ENCODE measurements around the gene PODXL. TPM values are rescaled to one million over a fixed set of nuclear protein-coding genes. Genes with fewer than 3 reads are reported as not detected.

PODXL gene
- total RNA-seq, 1 donor: 1.4 TPM

GRCh38 chr7:131544449-131545301 lies 11.8 kb downstream of the PODXL start:
- H3K27me3 ChIP-seq (ENCODE audit: insufficient read depth, low read length): no peaks in the 10 kb centered on the region
- no peak overlapping the region for H3K4me2 ChIP-seq (ENCODE audit: insufficient read depth, low read length)
- peak; percentile 81 for DNase-seq (ENCODE audit: insufficient read length, low spot score, missing footprints)
- peak overlapping the region; percentile 40 for H2AFZ ChIP-seq (ENCODE audit: low read length)
- H3K4me3 ChIP-seq (ENCODE audit: insufficient read depth, low read length): no peak overlapping the region
- H4K20me1 ChIP-seq (ENCODE audit: insufficient read depth, low read length): no peaks in the 10 kb centered on the region
- peak; percentile 49 for TF ChIP-seq CTCF (IDR thresholded peaks at IDR 0.05; ENCODE audit: extremely low read depth, low read depth, low read length)
- peak overlapping the region; percentile 35 for H3K27ac ChIP-seq (ENCODE audit: low read depth, low read length)
- peaks cover 62% of the 10 kb centered on the region for H3K79me2 ChIP-seq (ENCODE audit: insufficient read depth, low read length)
- H3K9me3 ChIP-seq (ENCODE audit: low read depth, low read length): no peaks in the 10 kb centered on the region
- no peaks in the 10 kb centered on the region for H3K36me3 ChIP-seq (ENCODE audit: insufficient read depth, low read length)
- peaks cover 5% of the 10 kb centered on the region for H3K4me1 ChIP-seq (ENCODE audit: insufficient read depth, low read length)

GRCh38 chr7:131544021-131544420 lies 12.4 kb downstream of the PODXL start:
- Histone ChIP-seq H3K4me2 (ENCODE audit: insufficient read depth, low read length) (no peak overlapping the region), H3K9me3 (ENCODE audit: low read depth, low read length) (no peaks in the 10 kb centered on the region), H3K27ac (ENCODE audit: low read depth, low read length) (no peak overlapping the region), H3K79me2 (ENCODE audit: insufficient read depth, low read length) (peaks cover 60% of the 10 kb centered on the region), H4K20me1 (ENCODE audit: insufficient read depth, low read length) (no peaks in the 10 kb centered on the region), H3K27me3 (ENCODE audit: insufficient read depth, low read length) (no peaks in the 10 kb centered on the region), H2AFZ (ENCODE audit: low read length) (no peak overlapping the region), H3K36me3 (ENCODE audit: insufficient read depth, low read length) (no peaks in the 10 kb centered on the region), H3K4me3 (ENCODE audit: insufficient read depth, low read length) (no peak overlapping the region), H3K4me1 (ENCODE audit: insufficient read depth, low read length) (peaks cover 6% of the 10 kb centered on the region)
- no peak for TF ChIP-seq CTCF (IDR thresholded peaks at IDR 0.05; ENCODE audit: extremely low read depth, low read depth, low read length)
- peak; percentile 84 for DNase-seq (ENCODE audit: insufficient read length, low spot score, missing footprints)

- H3K9me3 ChIP-seq (ENCODE audit: low read depth, low read length): no peaks in the 10 kb centered on the region
- peak; percentile 11 for DNase-seq (ENCODE audit: insufficient read length, low spot score, missing footprints)
- H3K4me3 ChIP-seq (ENCODE audit: insufficient read depth, low read length): no peak overlapping the region
- no peak overlapping the region for H3K4me2 ChIP-seq (ENCODE audit: insufficient read depth, low read length)
- H3K79me2 ChIP-seq (ENCODE audit: insufficient read depth, low read length): peaks cover 60% of the 10 kb centered on the region
- H3K4me1 ChIP-seq (ENCODE audit: insufficient read depth, low read length): peaks cover 13% of the 10 kb centered on the region
- H3K27me3 ChIP-seq (ENCODE audit: insufficient read depth, low read length): no peaks in the 10 kb centered on the region
- H3K27ac ChIP-seq (ENCODE audit: low read depth, low read length): no peak overlapping the region
- H2AFZ ChIP-seq (ENCODE audit: low read length): no peak overlapping the region
- H3K36me3 ChIP-seq (ENCODE audit: insufficient read depth, low read length): no peaks in the 10 kb centered on the region
- no peak for TF ChIP-seq CTCF (IDR thresholded peaks at IDR 0.05; ENCODE audit: extremely low read depth, low read depth, low read length)
- no peaks in the 10 kb centered on the region for H4K20me1 ChIP-seq (ENCODE audit: insufficient read depth, low read length)
Observed at GRCh38 chr7:131543298-131543697, 13.1 kb downstream of the PODXL start.

GRCh38 chr7:131540491-131541162 lies 15.8 kb downstream of the PODXL start:
- no peaks in the 10 kb centered on the region for H3K27me3 ChIP-seq (ENCODE audit: insufficient read depth, low read length)
- H3K4me1 ChIP-seq (ENCODE audit: insufficient read depth, low read length): peaks cover 10% of the 10 kb centered on the region
- no peaks in the 10 kb centered on the region for H3K36me3 ChIP-seq (ENCODE audit: insufficient read depth, low read length)
- no peaks in the 10 kb centered on the region for H3K9me3 ChIP-seq (ENCODE audit: low read depth, low read length)
- H3K4me3 ChIP-seq (ENCODE audit: insufficient read depth, low read length): no peak overlapping the region
- no peak overlapping the region for H3K4me2 ChIP-seq (ENCODE audit: insufficient read depth, low read length)
- no peak overlapping the region for H3K27ac ChIP-seq (ENCODE audit: low read depth, low read length)
- H2AFZ ChIP-seq (ENCODE audit: low read length): peak overlapping the region; percentile 74
- DNase-seq (ENCODE audit: insufficient read length, low spot score, missing footprints): peak; percentile 69
- H3K79me2 ChIP-seq (ENCODE audit: insufficient read depth, low read length): peaks cover 60% of the 10 kb centered on the region
- TF ChIP-seq CTCF (IDR thresholded peaks at IDR 0.05; ENCODE audit: extremely low read depth, low read depth, low read length): peak; percentile 29
- no peaks in the 10 kb centered on the region for H4K20me1 ChIP-seq (ENCODE audit: insufficient read depth, low read length)
